Suprapubic skin (tissue), 4 donors: Measurements from ENCODE around the gene TCF23. TPM values are rescaled to one million over a fixed set of nuclear protein-coding genes. Genes with fewer than 3 reads are reported as not detected.

Source experiments
- DNase-seq, 2 donors: peaks; one replicate each; pipeline ENCODE4 v3.0.0-alpha.2; 2019; ENCODE audit warnings: low spot score in 2 of 2
- H3K27ac ChIP-seq: fragments of 200-600 bp; sonication (generic); one replicate; pipeline ENCODE4 v1.5.1; 2019
- H3K27me3 ChIP-seq: fragments of 200-600 bp; sonication (generic); one replicate; pipeline ENCODE4 v1.5.1; 2019
- H3K36me3 ChIP-seq: fragments of 200-600 bp; sonication (generic); one replicate; pipeline ENCODE4 v1.5.1; 2019
- H3K4me1 ChIP-seq: fragments of 200-600 bp; sonication (generic); one replicate; pipeline ENCODE4 v1.5.1; 2019
- H3K4me3 ChIP-seq: fragments of 200-600 bp; sonication (generic); one replicate; pipeline ENCODE4 v1.5.1; 2019; ENCODE audit warnings: mild to moderate bottlenecking
- H3K9me3 ChIP-seq: fragments of 200-600 bp; sonication (generic); one replicate; pipeline ENCODE4 v1.5.1; 2019
- CTCF ChIP-seq, 2 donors: fragments of 200-600 bp in 1 of 2; fragments of 450-650 bp in 1 of 2; sonication (generic) in 1 of 2; IDR thresholded peaks; one replicate each; pipeline ENCODE4 v1.5.1; 2016 to 2019; ENCODE audit warnings: antibody characterized with exemption in 2 of 2, mild to moderate bottlenecking in 1 of 2, moderate library complexity in 1 of 2
- EP300 ChIP-seq: sonication (generic); formaldehyde crosslinking; IDR thresholded peaks from one replicate; pipeline ENCODE4 v1.6.1; 2017; ENCODE audit warnings: antibody characterized with exemption
- POLR2A ChIP-seq, 2 donors: fragments of 450-650 bp; IDR thresholded peaks; one replicate each; pipeline ENCODE4 v1.6.1; 2017; ENCODE audit warnings: antibody characterized with exemption in 2 of 2, mild to moderate bottlenecking in 2 of 2, moderate library complexity in 2 of 2
- POLR2AphosphoS5 ChIP-seq, 3 donors: sonication (generic); formaldehyde crosslinking; IDR thresholded peaks; one replicate each; pipeline ENCODE4 v1.6.1; 2017; ENCODE audit warnings: antibody characterized with exemption in 3 of 3
- WGBS: methylation state at CpG from one replicate; pipeline ENCODE4 v1.1.5; 2018; 5-methylcytosine and 5-hydroxymethylcytosine counted together
- total RNA-seq, 4 donors: library from RNA; depleted of rRNA; stranded (reverse); fragments of >200 nt; gene quantifications; one replicate each; pipeline ENCODE4 v1.1.0, GENCODE V29; 2016

The TCF23 gene
- total RNA-seq, 4 donors from 2014 or later: 0.11 TPM; not detected in 3

- Histone ChIP-seq H3K4me3 (no peak overlapping the region), H3K27me3 (peaks cover 3% of the 10 kb centered on the region), H3K4me1 (no peaks in the 10 kb centered on the region), H3K27ac (no peak overlapping the region), H3K36me3 (no peaks in the 10 kb centered on the region), H3K9me3 (no peaks in the 10 kb centered on the region)
- WGBS: 90% methylated on average over 8 of the region's 8 CpGs
- TF ChIP-seq CTCF (IDR thresholded peaks at IDR 0.05) (no peak), EP300 (no peak), POLR2AphosphoS5 (IDR thresholded peaks at IDR 0.05) (no peak), POLR2A (IDR thresholded peaks at IDR 0.05) (no peak)
- DNase-seq: peak in 1 of 2 donors; percentile 2
Observed at GRCh38 chr2:27150639-27151230, 1.9 kb downstream of the TCF23 start.

GRCh38 chr2:27152102-27152795 lies 3.4 kb downstream of the TCF23 start:
- H3K9me3 ChIP-seq: no peaks in the 10 kb centered on the region
- no peak overlapping the region for H3K27ac ChIP-seq
- H3K4me3 ChIP-seq: no peak overlapping the region
- TF ChIP-seq POLR2AphosphoS5 (IDR thresholded peaks at IDR 0.05) (no peak), POLR2A (IDR thresholded peaks at IDR 0.05) (no peak), CTCF (IDR thresholded peaks at IDR 0.05) (no peak), EP300 (no peak)
- WGBS: 93% methylated on average over 8 of the region's 8 CpGs
- DNase-seq: peak in 1 of 2 donors; percentile 37
- H3K36me3 ChIP-seq: no peaks in the 10 kb centered on the region
- H3K27me3 ChIP-seq: peaks cover 3% of the 10 kb centered on the region
- no peaks in the 10 kb centered on the region for H3K4me1 ChIP-seq

- H3K9me3 ChIP-seq: no peaks in the 10 kb centered on the region
- no peaks in the 10 kb centered on the region for H3K36me3 ChIP-seq
- H3K27ac ChIP-seq: no peak overlapping the region
- no peak overlapping the region for H3K4me3 ChIP-seq
- peak in 1 of 2 donors; percentile 11 for DNase-seq
- TF ChIP-seq POLR2A (IDR thresholded peaks at IDR 0.05): no peak
- no peak for TF ChIP-seq EP300
- TF ChIP-seq CTCF (IDR thresholded peaks at IDR 0.05): no peak
- TF ChIP-seq POLR2AphosphoS5 (IDR thresholded peaks at IDR 0.05): no peak
- H3K4me1 ChIP-seq: no peaks in the 10 kb centered on the region
- WGBS: 67% methylated on average over 2 of the region's 2 CpGs
- H3K27me3 ChIP-seq: peaks cover 3% of the 10 kb centered on the region
Observed at GRCh38 chr2:27152796-27153464, 4.1 kb downstream of the TCF23 start.

GRCh38 chr2:27154488-27154887 lies 5.7 kb downstream of the TCF23 start:
- 70% methylated on average over 6 of the region's 6 CpGs for WGBS
- no peaks in the 10 kb centered on the region for H3K36me3 ChIP-seq
- H3K9me3 ChIP-seq: no peaks in the 10 kb centered on the region
- no peaks in the 10 kb centered on the region for H3K27me3 ChIP-seq
- no peak for TF ChIP-seq EP300
- TF ChIP-seq POLR2A (IDR thresholded peaks at IDR 0.05): no peak
- TF ChIP-seq POLR2AphosphoS5 (IDR thresholded peaks at IDR 0.05): no peak
- no peak for TF ChIP-seq CTCF (IDR thresholded peaks at IDR 0.05)
- H3K4me3 ChIP-seq: no peak overlapping the region
- peak in 1 of 2 donors; percentile 48 for DNase-seq
- H3K4me1 ChIP-seq: no peaks in the 10 kb centered on the region
- no peak overlapping the region for H3K27ac ChIP-seq

GRCh38 chr2:27155069-27155520 lies 6.3 kb downstream of the TCF23 start:
- Histone ChIP-seq H3K27me3 (no peaks in the 10 kb centered on the region), H3K4me3 (no peak overlapping the region), H3K9me3 (no peaks in the 10 kb centered on the region), H3K27ac (no peak overlapping the region), H3K36me3 (no peaks in the 10 kb centered on the region), H3K4me1 (no peaks in the 10 kb centered on the region)
- WGBS: 61% methylated on average over 9 of the region's 9 CpGs
- DNase-seq: peak in 1 of 2 donors; percentile 51
- no peak for TF ChIP-seq EP300
- no peak for TF ChIP-seq POLR2AphosphoS5 (IDR thresholded peaks at IDR 0.05)
- no peak for TF ChIP-seq CTCF (IDR thresholded peaks at IDR 0.05)
- TF ChIP-seq POLR2A (IDR thresholded peaks at IDR 0.05): no peak
